ENCODE results near the gene DDIAS.
"Not testable (repeated sequence)": the region's sequence is repeated elsewhere in the genome, so short reads cannot be mapped to it uniquely, and the experiment has no call there.

Gene DDIAS

DNA sequence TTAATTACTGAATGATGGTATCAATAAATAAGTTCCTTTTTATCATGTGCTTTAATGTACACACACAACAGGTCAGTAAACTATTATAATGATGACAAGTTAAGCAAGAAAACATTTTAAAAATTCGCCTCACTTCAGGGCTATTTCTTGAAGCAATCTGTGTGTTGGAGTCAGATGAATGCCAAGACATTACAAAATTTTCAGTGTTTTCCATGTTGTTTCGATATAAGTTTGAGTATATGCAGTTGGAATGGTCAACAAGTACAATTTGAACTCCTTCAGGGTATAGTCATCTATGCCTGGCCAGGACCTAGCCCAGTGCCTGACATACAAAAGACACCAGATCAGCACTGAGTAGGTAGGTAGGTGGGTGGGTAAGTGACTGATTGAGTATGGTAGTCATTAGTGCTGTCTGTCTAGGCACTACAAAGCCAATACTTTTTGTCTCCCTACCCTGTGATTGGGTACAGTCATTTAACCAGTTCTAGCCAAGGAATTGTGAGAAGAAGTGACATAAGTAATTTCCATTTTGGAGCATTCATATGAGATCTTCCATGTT lies 8.8 kb upstream of the DDIAS start:
- no peak for DNase-seq

DNA sequence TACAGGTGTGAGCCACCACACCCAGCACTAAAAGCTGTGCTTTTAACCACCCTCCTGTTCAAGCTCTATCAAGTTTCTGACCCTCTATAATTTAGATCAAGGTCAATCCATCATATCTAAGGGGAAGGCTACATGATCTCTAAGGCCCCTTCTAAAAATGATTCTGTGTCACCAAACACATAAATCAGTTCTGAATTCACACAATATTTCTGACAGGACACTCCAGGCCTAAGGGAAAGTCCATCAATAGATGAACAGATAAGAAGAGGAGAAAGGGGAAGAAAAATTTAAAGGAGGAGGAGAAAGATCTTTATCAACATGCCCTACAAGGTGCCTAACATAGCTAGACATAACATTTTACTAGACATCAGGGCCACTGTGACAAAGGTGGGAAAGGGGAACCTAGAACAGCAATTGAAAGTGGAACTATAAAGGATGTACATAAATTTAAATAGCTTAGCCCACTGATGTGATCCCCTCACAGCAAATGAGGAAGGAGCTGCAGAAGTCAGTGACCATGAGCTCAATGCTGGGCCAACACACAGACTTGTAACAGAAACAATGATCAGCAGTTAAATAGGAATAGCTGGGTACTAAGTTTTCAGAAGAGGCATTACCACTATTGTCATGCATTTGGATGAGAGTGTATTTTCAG lies 6.0 kb upstream of the DDIAS start:
- DNase-seq: no peak

DNA sequence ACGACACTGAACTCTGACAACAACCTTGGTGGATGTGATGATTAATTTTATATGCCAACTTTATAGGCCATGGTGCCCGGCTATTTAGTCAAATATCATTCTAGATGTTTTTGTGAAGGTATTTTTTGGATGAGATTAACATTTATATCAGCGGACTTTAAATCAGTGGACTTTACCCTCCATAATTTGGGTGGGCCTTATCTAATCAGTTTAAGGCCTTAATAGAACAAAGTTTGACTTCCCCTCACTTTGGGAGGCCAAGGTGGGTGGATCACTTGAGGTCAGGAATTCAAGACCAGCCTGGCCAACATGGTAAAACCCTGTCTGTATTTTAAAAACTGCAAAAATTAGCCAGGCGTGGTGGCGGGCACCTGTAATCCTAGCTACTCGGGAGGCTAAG lies 5.4 kb upstream of the DDIAS start:
- no peak for DNase-seq

DNA sequence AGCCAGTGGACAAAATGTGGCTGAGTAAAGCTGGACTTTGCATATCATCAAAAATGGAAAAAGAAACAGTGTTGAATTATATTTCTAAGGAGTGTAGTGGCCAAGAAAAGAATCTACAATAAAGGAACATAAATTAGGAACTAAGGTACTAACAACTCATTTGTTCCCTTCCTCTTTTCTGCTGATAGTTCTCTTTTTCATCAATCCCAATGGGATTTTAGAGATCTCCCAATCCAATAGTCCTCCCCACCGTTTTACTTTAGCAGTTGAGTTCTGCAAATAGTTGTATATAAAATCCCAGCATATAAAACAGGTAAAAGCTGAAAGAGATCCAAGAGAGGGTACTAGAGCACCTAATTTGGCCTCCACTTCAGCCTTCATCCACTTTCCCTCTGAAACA lies 3.3 kb upstream of the DDIAS start:
- no peak for DNase-seq

DNA sequence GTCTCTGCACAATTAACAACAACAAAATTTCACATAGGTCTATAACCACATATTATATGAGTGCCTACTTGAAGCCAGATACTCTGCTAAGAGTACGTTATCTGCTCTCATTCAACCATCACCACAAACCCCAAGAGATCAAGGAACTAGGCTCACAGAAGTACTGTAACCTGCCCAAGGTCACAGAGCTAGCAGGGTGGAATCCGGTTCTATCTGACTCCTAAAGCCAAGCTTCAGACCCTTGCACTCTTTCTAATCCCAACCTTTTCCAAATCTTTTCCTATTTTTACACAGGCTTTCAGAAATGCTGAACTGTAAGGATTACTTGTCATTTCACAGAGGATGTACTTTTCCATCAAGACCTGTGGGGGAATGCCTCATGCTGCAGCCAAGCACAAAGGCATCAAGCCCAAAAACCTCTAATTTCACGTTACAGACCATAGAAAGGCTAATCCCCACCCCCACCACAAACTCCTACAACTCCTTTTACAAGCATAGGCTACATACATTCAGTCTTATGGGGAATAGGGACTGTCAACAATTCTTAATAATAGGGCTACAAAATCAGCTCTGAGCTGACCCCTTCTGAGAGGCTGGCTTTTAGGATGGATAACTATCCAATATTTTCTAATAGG lies 2.2 kb upstream of the DDIAS start:
- no peak for DNase-seq

DNA sequence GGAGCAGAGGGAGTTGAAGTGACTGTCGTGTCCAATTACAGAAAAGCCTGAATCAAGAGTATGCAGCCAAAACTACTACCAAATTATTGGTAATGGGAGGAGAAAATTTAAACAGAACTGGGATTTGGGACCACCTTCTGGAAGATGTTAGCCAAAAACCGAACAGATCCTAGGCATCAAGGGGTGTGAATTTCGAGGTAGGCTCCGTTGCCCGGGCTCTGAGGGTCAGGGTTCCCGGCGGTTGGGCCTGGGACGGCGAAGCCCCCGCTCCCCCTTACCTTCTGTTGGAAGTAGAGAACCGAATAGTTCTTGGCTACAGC lies 1.6 kb upstream of the DDIAS start:
- DNase-seq: no peak

DNA sequence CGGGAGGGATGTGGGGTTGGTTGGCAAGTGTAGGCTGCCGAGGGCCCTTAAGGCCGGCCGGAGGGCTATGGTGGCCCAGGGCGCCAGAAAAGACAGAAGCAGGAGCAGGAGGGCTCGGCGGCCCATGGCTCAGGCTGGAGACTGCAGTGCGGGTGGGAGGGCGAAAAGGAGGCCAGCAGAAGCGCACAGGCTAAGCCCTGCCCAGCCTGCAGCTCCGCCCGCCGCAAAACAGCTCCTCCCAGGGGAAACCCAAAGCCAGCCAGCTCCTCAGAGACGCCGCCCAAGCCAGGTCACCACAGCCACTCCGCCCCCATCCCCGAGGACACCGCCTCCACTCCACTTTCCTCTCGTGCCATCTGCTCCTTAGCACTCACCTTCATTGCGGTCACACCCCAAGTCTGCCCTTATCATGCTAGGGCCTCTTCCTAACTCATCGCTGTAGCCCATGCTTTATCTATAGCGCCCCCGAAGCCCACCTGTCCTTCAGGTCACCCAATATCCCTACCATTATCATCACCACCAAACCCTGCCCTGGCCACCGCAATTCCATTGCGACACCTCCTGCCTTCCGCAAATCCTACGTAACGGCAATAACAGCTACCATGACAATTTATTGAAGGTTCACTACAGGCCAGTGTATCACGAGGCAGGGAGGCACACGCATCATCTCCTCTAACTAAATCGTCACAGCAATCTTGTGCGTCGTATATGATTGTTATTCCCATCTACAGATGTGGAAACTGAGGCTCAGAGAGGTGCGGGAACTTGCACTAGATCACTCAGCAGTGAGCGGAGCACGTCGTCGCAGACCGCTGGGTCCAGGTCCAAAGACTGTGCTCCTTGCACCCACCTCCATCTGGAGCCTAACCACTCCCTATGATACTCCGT lies 1.0 kb upstream of the DDIAS start, which contains the start of gene PRCP:
PRCP (minus strand) TSS at position 154 of the 888 bp plus-strand sequence; CDS start at position 126, 28 bp downstream.
- peak; percentile 85 to 91 for DNase-seq

DNA sequence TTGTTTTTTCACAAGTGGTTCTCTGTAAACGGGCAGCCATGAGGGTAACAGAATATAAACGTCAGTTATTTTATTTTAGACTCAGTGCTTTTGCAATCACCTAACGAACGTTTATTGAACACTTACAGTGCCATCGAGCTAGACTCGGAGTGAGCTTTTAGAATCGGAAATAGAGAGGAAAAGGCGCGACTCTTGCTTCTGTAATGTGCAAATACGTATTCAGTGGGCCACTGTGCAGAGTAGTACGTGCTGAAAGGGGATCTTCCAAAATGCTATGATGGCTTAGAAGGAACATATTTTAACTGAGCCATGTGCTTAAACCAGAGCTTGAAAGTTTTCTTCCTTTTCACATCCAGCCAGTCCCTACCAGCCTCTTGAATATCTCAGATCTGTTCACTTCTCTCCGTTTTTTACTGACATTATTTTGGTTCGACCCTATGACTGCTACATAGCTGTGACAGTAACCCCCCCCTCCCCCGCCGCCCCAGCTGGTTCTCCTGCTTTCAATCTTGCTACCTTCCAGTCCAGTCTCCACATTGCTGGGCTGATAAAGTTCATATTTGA lies 468 bp downstream of the DDIAS start:
- no peak for DNase-seq

DNA sequence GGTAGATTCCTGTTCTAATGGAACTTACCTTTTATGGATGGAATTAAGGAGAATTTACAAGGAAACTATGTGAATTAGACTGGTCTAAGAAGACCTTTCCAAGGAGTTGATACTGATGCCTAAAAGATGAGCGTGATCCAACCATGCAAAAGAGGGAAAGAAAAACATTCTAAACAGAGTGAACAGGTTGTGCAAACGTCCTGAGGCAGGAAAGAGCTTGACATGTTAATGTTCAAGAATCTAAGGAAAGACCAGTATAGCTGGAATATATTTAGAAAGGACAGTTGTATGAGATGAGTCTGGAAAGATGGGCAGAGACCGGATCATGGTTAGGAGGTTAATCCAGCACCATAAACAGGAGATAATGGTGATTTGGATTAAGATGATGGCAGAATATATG lies 1.3 kb downstream of the DDIAS start:
- DNase-seq: no peak

DNA sequence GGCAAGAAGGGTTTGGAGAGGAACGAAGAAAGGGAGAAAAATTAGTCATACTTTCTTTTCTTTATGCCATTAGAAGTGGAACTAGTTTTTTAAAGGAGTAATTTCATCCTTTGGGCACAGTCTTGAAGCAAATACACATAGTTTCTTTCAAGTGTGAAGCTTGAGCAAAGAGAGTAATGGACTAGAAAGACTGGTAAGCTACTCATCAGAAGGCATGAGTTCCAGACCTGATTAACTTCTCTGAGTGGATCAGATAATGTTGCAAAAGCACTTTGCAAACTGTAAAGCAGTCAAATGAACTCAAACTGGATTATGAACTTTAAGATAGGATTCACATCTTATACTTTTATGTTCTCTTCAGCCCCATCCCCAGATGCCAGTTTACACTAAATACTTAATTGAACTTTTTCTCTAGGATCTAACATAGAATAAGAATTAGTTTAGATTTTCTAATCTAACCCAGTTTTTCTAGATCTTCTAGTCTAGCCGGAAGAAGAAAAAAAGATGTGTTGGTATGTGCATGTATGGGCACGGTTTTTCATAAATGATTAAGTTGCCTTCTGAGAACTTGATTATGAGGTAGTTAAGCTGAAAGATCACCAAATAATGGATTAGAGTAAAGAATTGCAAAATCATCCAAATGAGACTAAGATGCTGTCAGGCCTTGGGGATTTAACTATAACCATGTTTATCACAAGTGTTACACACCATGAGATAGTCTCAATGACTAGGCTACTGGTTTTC lies 2.5 kb downstream of the DDIAS start:
- no peak for DNase-seq

DNA sequence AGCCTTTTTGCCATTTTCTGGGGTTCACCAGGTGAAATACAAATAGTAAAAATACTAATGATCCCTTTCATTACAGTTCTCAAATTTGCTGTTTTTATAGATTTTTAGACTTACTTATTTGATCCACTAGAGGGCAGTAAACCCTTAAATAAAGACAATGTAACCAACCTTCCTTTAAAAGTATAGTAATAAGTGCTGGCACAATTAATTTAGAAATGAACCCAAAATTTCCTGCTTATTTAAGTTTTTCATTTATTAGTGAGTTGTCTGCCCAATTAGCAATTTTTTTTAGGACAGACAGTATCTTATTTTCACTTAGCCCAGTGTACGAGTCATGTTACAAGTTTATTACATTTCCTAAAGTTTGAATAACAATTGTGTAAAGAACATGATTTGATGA lies 4.7 kb downstream of the DDIAS start:
- DNase-seq: no peak

DNA sequence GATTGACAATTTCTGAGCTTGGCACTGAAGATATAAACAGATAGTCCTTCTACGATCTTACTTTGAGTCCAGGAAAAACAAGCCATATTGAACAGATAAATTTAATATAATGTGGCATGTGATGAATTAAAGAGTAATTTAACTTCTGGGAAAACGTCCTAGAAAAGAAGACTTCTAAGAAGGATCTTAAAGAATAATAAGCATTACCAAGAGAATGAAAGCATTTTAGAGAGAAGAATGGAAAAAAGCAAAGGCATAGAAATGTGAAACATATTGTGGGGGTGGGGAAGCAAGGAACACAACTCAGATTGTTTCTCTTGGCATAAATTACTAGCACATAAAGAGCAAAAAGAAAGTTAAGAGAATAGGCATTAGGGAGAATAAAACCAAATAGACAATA lies 5.4 kb downstream of the DDIAS start:
- DNase-seq: no peak

DNA sequence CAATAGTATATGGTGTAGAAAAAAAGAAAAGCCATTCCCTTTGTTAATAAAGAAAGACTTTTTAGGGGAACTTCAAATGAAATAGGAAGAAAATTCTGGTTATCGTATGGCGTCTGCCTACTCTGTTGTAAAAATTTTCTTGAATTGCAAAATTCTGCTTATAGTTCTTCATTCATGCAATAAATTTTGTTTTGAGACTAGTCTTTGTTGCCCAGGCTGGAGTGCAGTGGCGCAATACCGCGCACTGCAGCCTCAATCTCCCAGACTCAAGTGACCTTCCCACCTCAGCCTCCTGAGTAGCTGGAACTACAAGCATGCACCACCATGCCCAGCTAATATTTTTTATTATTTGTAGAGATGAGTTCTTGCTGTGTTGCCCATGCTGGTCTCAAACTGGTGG lies 5.8 kb downstream of the DDIAS start:
- no peak for DNase-seq

DNA sequence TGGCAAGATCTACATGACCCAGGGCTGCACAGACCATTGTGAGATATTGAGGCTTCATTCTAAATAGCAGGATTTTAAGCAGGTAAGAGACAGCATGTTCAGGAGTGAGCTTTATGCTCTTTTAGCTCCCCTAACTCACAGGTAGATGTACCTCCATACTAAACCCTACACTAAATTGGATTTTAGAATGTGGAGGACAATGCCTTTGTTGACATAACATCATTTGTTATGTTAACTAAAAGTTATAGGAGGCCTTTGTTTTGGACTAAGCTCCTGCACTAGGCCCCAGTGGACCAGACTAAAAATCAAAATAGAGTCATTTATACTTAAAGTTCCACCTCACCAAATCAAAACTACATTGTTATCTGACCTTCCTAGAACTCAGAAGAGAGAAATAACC lies 6.8 kb downstream of the DDIAS start:
- DNase-seq: no peak

DNA sequence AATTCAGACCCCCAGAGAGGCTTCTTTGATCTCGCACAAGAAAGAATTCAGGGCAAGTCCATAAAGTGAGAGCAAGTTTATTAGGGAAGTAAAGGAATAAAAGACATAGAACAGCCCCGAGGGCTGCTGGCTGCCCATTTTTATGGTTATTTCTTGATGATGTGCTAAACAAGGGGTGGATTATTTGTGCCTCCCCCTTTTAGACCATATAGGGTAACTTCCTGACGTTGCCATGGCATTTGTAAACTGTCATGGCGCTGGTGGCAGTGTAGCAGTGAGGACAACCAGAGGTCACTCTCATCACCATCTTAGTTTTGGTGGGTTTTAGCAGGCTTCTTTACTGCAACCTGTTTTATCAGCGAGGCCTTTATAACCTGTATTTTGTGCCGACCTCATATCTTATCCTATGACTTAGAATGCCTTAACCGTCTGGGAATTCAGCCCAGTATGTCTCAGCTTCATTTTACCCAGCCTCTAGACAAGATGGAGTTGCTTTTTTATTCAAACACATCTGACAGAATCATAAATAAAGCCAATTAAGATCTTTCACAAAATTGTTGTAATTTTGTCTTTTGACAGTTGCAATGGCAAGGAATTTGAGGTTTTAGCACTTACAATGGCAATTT lies 7.6 kb downstream of the DDIAS start:
- no peak for DNase-seq

DNA sequence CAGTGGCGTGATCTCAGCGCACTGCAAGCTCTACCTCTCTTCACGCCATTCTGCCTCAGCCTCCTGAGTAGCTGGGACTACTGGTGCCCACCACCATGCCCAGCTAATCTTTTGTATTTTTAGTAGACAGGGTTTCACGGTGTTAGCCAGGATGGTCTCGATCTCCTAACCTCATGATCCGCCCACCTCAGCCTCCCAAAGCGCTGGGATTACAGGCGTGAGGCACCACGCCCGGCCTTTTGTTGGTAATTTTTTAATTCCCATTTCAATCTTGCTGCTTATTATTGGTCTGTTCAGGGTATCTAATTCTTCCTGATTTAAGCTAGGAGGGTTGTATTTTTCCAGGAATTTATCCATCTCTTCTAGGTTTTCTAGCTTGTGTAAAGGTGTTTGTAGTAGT lies 18.2 kb downstream of the DDIAS start:
- DNase-seq: not testable (repeated sequence)

DNA sequence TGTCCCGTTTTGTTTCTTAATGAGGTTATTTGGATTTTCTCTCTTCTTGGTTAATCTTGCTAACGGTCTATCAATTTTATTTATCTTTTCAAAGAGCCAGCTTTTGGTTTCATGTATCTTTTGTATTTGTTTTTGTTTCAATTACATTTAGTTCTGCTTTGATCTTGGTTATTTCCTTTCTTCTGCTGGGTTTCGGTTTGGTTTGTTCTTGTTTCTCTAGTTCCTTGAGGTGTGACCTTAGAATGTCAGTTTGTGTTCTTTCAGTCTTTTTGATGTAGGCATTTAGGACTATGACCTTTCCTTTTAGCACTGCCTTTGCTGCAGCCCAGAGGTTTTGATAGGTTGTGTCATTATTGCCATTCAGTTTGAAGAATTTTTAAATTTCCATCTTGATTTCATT lies 18.7 kb downstream of the DDIAS start:
- not testable (repeated sequence) for DNase-seq

DNA sequence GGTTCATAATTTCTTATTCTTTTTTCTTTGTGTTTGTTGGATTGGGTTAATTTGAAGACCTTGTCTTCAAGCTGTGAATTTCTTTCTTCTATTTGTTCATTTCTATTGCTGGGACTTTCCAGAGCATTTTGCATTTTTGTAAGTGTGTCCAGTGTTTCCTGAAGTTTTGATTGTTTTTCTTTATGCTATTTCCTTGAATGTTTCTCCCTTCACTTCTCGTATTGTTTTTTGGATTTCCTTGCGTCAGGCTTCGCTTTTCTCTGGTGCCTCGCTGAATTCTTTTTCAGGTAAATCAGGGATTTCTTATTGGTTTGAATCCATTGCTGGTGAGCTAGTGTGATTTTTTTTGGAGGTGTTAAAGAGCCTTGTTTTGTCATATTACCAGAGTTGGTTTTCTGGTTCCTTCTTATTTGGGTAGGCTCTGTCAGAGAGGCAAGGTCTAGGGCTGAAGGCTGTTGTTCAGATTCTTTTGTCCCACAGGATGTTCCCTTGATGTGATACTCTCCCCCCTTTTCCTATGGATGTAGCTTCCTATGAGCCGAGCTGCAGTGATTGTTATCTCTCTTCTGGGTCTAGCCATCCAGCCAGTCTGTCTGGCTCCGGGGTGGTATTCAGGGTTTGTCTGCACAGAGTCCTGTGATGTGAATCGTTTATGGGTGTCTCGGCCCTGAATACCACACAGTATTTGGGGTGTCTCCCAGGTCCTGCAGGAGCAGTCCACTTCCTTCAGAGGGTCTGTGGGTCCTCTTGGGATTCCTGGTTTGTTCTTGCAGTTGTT lies 21.0 kb downstream of the DDIAS start:
- DNase-seq: not testable (repeated sequence)

DNA sequence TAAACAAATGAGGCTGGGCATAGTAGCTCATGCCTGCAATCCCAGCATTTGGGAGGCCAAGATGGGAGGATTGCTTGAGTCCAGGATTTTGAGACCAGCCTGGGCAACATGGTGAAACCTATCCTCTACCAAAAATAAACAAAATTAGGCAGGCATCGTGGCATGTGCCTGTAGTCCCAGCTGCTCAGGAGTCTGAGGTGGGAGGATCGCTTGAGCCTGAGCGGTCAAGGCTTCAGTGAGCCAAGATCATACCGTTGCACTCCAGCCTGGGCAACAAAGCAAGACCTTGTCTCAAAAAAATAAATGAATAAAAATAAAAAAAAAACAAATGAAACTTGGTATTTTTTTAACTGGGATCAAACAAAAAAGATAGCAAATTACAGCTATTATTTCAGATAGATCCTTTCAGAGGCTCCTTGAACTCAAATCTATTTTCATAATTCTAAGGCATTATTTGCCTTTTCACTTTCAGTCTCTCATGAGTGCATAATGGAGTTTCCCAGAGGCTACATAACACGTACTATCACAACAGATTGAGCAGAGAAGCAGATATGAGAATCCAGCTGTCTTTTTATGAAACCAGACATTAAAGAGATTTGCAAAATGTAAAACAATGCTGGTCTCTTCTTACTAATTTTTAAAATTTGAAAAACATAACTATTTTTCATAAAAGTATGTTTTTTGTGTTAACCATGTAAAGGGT lies 23.1 kb downstream of the DDIAS start:
- no peak for DNase-seq

DNA sequence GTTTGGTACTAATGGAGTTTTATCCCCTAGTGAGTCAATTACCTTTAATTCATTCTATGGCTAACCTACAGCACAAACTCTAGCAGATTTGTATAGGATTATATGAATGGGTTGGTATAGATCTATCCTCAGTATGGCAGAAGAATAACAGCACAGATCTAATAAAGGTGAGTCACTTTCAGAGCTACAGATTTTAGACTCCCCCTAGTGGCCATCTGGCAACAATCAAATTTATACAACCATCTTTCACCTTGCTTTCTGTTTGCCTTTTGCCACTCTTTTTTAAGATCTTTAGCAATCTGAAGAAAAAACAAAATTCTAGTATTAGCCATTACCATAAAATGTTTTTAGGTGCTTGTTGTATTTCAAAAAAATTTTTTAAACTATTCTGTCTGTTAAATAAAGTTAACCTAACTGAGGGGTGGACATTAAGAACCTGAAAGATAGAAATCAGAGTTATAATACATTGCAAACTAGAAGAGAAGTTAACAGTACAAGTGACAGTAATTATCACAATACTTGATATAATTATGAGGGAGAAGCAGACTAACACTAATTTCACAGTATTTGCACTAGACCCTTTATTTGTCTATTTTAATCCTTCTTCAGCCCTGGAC lies 25.8 kb downstream of the DDIAS start:
- peak in 1 of 2 donors; percentile 13 for DNase-seq
